Measurements from ENCODE around the gene PID1. TPM values are rescaled to one million over a fixed set of nuclear protein-coding genes. Genes with fewer than 3 reads are reported as not detected.

PID1 gene
- total RNA-seq, 2 experiments from 2014 or later, result not detected

- TF ChIP-seq EZH2phosphoT487 (IDR thresholded peaks at IDR 0.05; ENCODE audit: borderline replicate concordance, low read depth, low read length) (no peak), CTCF (conservative IDR thresholded peaks at IDR 0.05; ENCODE audit: low read length) (no peak)
- H3K36me3 ChIP-seq (ENCODE audit: insufficient read depth, low read length), result no peaks in the 10 kb centered on the region
- intact Hi-C loops (cut with micrococcal nuclease; ENCODE audit: unreplicated experiment), result no loop called here
- POLR2A ChIA-PET, result interaction anchor here (0.7 kb wide), 1 partner anchor 548 kb away, joined by 3 read pairs; no protein-coding TSS in a partner anchor
- no peak overlapping the region for H3K4me3 ChIP-seq (ENCODE audit: low read depth, low read length, poor library complexity, severe bottlenecking)
- H3K27ac ChIP-seq (ENCODE audit: low read depth, low read length, poor library complexity, severe bottlenecking), result no peak overlapping the region
- CTCF ChIA-PET (ENCODE audit: unreplicated experiment), result no interaction called here
- H2AFZ ChIP-seq (ENCODE audit: low read length), result no peak overlapping the region
- no peaks in the 10 kb centered on the region for H3K9me2 ChIP-seq (ENCODE audit: insufficient read depth, low read length)
- DNase-seq (ENCODE audit: low spot score), result no peak
- H4K20me1 ChIP-seq (ENCODE audit: insufficient read depth, low read length), result no peaks in the 10 kb centered on the region
- H3K9me3 ChIP-seq (ENCODE audit: low read length), result no peaks in the 10 kb centered on the region
- H3K79me2 ChIP-seq (ENCODE audit: insufficient read depth, low read depth, low read length), result no peaks in the 10 kb centered on the region
- H3K4me2 ChIP-seq (ENCODE audit: low read length), result no peak overlapping the region
- no peaks in the 10 kb centered on the region for H3K4me1 ChIP-seq (ENCODE audit: insufficient read depth, low read length, poor library complexity, severe bottlenecking)
- BruUV-seq (replicated peaks), result no TSS peak
These were observed 167.1 kb downstream of the PID1 start for GRCh38 chr2:229104025-229104424.

GRCh38 chr2:229101314-229101713, 169.8 kb downstream of the PID1 start:
- CTCF ChIA-PET (ENCODE audit: unreplicated experiment), result no interaction called here
- no peak for DNase-seq (ENCODE audit: low spot score)
- no TSS peak for BruUV-seq (replicated peaks)
- H4K20me1 ChIP-seq (ENCODE audit: insufficient read depth, low read length), result no peaks in the 10 kb centered on the region
- H3K36me3 ChIP-seq (ENCODE audit: insufficient read depth, low read length), result no peaks in the 10 kb centered on the region
- no peak overlapping the region for H3K27ac ChIP-seq (ENCODE audit: low read depth, low read length, poor library complexity, severe bottlenecking)
- no peaks in the 10 kb centered on the region for H3K4me1 ChIP-seq (ENCODE audit: insufficient read depth, low read length, poor library complexity, severe bottlenecking)
- POLR2A ChIA-PET, result no interaction called here
- H3K9me3 ChIP-seq (ENCODE audit: low read length), result no peaks in the 10 kb centered on the region
- TF ChIP-seq EZH2phosphoT487 (IDR thresholded peaks at IDR 0.05; ENCODE audit: borderline replicate concordance, low read depth, low read length) (no peak), CTCF (conservative IDR thresholded peaks at IDR 0.05; ENCODE audit: low read length) (no peak)
- intact Hi-C loops (cut with micrococcal nuclease; ENCODE audit: unreplicated experiment), result no loop called here
- no peak overlapping the region for H2AFZ ChIP-seq (ENCODE audit: low read length)
- no peak overlapping the region for H3K4me3 ChIP-seq (ENCODE audit: low read depth, low read length, poor library complexity, severe bottlenecking)
- H3K9me2 ChIP-seq (ENCODE audit: insufficient read depth, low read length), result no peaks in the 10 kb centered on the region
- H3K79me2 ChIP-seq (ENCODE audit: insufficient read depth, low read depth, low read length), result no peaks in the 10 kb centered on the region
- H3K4me2 ChIP-seq (ENCODE audit: low read length), result no peak overlapping the region

GRCh38 chr2:229099231-229099630, 171.9 kb downstream of the PID1 start:
- no peak for TF ChIP-seq CTCF (conservative IDR thresholded peaks at IDR 0.05; ENCODE audit: low read length)
- H4K20me1 ChIP-seq (ENCODE audit: insufficient read depth, low read length), result no peaks in the 10 kb centered on the region
- no peaks in the 10 kb centered on the region for H3K36me3 ChIP-seq (ENCODE audit: insufficient read depth, low read length)
- H3K9me3 ChIP-seq (ENCODE audit: low read length), result no peaks in the 10 kb centered on the region
- no peak overlapping the region for H3K4me3 ChIP-seq (ENCODE audit: low read depth, low read length, poor library complexity, severe bottlenecking)
- H3K79me2 ChIP-seq (ENCODE audit: insufficient read depth, low read depth, low read length), result no peaks in the 10 kb centered on the region
- no peaks in the 10 kb centered on the region for H3K4me1 ChIP-seq (ENCODE audit: insufficient read depth, low read length, poor library complexity, severe bottlenecking)
- DNase-seq (ENCODE audit: low spot score), result no peak
- no peaks in the 10 kb centered on the region for H3K9me2 ChIP-seq (ENCODE audit: insufficient read depth, low read length)
- POLR2A ChIA-PET, result no interaction called here
- no TSS peak for BruUV-seq (replicated peaks)
- intact Hi-C loops (cut with micrococcal nuclease; ENCODE audit: unreplicated experiment), result no loop called here
- CTCF ChIA-PET (ENCODE audit: unreplicated experiment), result no interaction called here
- no peak overlapping the region for H2AFZ ChIP-seq (ENCODE audit: low read length)
- H3K27ac ChIP-seq (ENCODE audit: low read depth, low read length, poor library complexity, severe bottlenecking), result no peak overlapping the region
- no peak overlapping the region for H3K4me2 ChIP-seq (ENCODE audit: low read length)

Measured in OCI-LY7 (cell line).